CD4-positive, alpha-beta memory T cell (primary cell): Measurements from ENCODE around the gene ANAPC5. TPM values are rescaled to one million over a fixed set of nuclear protein-coding genes. Genes with fewer than 3 reads are reported as not detected.
"Not testable (repeated sequence)": the region's sequence is repeated elsewhere in the genome, so short reads cannot be mapped to it uniquely, and the experiment has no call there.

ENCODE experiments used
- CTCF ChIA-PET: fragments of 350-600 bp; sonication (Branson Sonifier 250); formaldehyde crosslinking; loops from one replicate; lab custom pipeline; 2021; ENCODE audit warnings: inconsistent platforms; ENCODE audit not compliant: partially characterized antibody; lab: Charles Lee
- POLR2A ChIA-PET: fragments of 350-600 bp; sonication (Branson Sonifier 250); formaldehyde crosslinking; loops from one replicate; lab custom pipeline; 2021; ENCODE audit not compliant: partially characterized antibody; lab: Charles Lee
- DNase-seq, 5 donors: peaks; one replicate each; pipeline versions ENCODE4 v3.0.0 to v3.0.0-alpha.2; 2020 to 2022; ENCODE audit warnings: mixed read lengths in 1 of 5
- H3K27ac ChIP-seq: one replicate; pipeline ENCODE4 v1.7.0; 2013; ENCODE audit warnings: low read depth, low read length
- H3K27me3 ChIP-seq: 2 replicates; pipeline ENCODE4 v1.7.0; 2013; ENCODE audit warnings: mild to moderate bottlenecking, low read length, moderate library complexity; ENCODE audit not compliant: insufficient read depth
- H3K36me3 ChIP-seq: 2 replicates; pipeline ENCODE4 v1.7.0; 2013; ENCODE audit warnings: mild to moderate bottlenecking, low read length, moderate library complexity; ENCODE audit not compliant: insufficient read depth
- H3K4me1 ChIP-seq: 2 replicates; pipeline ENCODE4 v1.7.0; 2013; ENCODE audit warnings: mild to moderate bottlenecking, low read length, moderate library complexity; ENCODE audit not compliant: insufficient read depth
- H3K4me3 ChIP-seq, 2 donors: one replicate each; pipeline ENCODE4 v1.7.0; 2013; ENCODE audit warnings: low read length in 2 of 2, mild to moderate bottlenecking in 1 of 2
- H3K9me3 ChIP-seq, 2 donors: one replicate each; pipeline ENCODE4 v1.7.0; 2013; ENCODE audit warnings: low read length in 2 of 2, control low read depth in 1 of 2; ENCODE audit not compliant: control insufficient read depth in 1 of 2
- H3K27ac Mint-ChIP-seq, 7 donors: one replicate each; pipeline ENCODE4 v1.8.0; 2020 to 2021; ENCODE audit warnings: mixed read lengths in 7 of 7, mild to moderate bottlenecking in 6 of 7, inconsistent platforms in 3 of 7, moderate library complexity in 3 of 7
- H3K27me3 Mint-ChIP-seq, 2 donors: one replicate each; pipeline ENCODE4 v1.8.0; 2020 to 2021; ENCODE audit warnings: mixed read lengths in 2 of 2
- H3K36me3 Mint-ChIP-seq, 2 donors: one replicate each; pipeline ENCODE4 v1.8.0; 2020 to 2021; ENCODE audit warnings: mixed read lengths in 2 of 2, inconsistent platforms in 1 of 2, mild to moderate bottlenecking in 1 of 2
- H3K4me1 Mint-ChIP-seq, 4 donors: one replicate each; pipeline ENCODE4 v1.8.0; 2020 to 2021; ENCODE audit warnings: mixed read lengths in 4 of 4, mild to moderate bottlenecking in 1 of 4
- H3K4me3 Mint-ChIP-seq, 8 donors: one replicate each; pipeline ENCODE4 v1.8.0; 2020 to 2021; ENCODE audit warnings: mixed read lengths in 8 of 8, mild to moderate bottlenecking in 7 of 8, moderate library complexity in 6 of 8, inconsistent platforms in 3 of 8
- H3K9me3 Mint-ChIP-seq, 8 donors: one replicate each; pipeline ENCODE4 v1.8.0; 2020 to 2021; ENCODE audit warnings: mixed read lengths in 8 of 8, mild to moderate bottlenecking in 5 of 8, inconsistent platforms in 3 of 8, moderate library complexity in 1 of 8
- intact Hi-C: fragments of 100-400 bp; cut with micrococcal nuclease; formaldehyde crosslinking; loops from one replicate; pipeline ENCODE4 v1.15.1; 2023
- polyA plus RNA-seq, 2 donors: library from polyadenylated mRNA; unstranded; fragments of 300-500 nt; fragmentation: Illumina TruSeq; gene quantifications; one replicate each; pipeline ENCODE4 v1.2.3, GENCODE V29; 2021
- total RNA-seq, 2 experiments: library from RNA; stranded (reverse); gene quantifications; one replicate each; pipeline ENCODE4 v1.2.3, GENCODE V29; 2021

ANAPC5 gene
- total and polyA plus RNA-seq, 4 experiments from 2014 or later = 142 to 231 (median 143) TPM

DNA sequence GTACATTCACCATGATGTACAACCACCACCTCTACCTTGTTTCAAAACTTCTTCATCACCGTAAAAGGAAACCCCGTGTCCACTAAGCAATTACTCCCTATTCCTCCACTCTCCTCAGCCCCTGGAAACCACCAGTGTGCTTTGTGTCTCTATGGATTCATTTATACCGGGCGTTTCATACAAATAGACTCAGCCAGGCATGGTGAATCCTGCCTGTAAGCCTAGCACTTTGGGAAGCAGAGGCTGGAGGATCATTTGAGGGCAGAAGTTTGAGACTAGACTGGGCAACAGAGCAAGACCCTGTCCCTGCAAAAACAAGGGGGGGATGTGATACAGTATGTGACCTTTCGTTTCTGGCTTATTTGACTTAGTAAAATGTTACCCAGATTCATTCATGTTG is 26.5 kb upstream of the ANAPC5 start:
- intact Hi-C loops = no loop called here
- no peak overlapping the region for H3K27ac Mint-ChIP-seq
- Histone ChIP-seq H3K27ac (no peak overlapping the region), H3K9me3 (no peaks in the 10 kb centered on the region), H3K4me1 (no peaks in the 10 kb centered on the region), H3K36me3 (no peaks in the 10 kb centered on the region), H3K4me3 (no peak overlapping the region), H3K27me3 (no peaks in the 10 kb centered on the region)
- DNase-seq = no peak
- no peaks in the 10 kb centered on the region for H3K4me1 Mint-ChIP-seq
- ChIA-PET CTCF (no interaction called here), POLR2A (no interaction called here)
- peaks cover 0 to 3% of the 10 kb centered on the region in 2 donors for H3K27me3 Mint-ChIP-seq
- H3K9me3 Mint-ChIP-seq = no peaks in the 10 kb centered on the region
- no peaks in the 10 kb centered on the region for H3K36me3 Mint-ChIP-seq
- H3K4me3 Mint-ChIP-seq = no peak overlapping the region

DNA sequence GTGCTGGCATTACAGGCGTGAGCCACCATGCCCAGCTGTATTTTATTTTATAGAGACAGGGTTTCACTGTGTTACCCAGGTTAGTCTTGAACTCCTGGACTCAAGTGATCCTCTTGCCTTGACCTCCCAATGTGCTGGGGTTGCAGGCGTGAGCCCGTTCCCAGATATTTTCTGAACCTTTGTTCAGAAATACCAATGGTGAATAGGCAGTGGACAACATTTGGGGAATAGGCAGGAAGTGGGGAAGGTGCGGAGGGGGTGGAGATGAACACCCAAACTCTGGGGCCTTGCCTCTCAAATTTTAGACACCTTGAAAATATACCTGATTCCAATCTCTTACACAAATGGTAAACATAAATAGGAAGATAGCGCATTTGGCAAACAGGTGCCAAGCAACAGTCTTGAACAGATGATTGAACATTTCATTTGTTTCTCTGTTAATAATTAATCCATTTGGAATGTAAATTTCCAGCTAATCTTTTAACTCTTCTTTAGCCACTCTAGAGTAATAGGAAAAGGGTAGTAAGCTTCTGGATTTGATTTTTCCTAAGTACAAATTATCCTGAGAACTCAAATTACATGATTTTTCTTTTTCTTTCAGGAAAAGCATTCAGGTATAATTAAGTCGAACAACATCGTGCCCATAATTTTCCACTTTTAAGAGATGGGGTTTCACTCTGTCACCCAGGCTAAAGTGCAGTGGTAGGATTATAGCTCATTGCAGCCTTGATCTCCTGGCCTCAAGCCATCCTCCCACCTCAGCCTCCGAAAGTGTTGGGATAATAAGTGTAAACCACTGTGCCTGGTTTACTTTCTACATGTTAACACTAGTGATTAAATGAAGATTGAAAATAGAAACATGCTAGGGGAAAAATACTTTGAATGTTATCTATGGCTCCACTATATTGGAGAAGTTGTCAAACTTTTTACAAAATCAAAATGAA is 24.8 kb upstream of the ANAPC5 start:
- DNase-seq = no peak
- Histone ChIP-seq H3K9me3 (no peaks in the 10 kb centered on the region), H3K4me3 (no peak overlapping the region), H3K27ac (no peak overlapping the region), H3K36me3 (no peaks in the 10 kb centered on the region), H3K4me1 (no peaks in the 10 kb centered on the region), H3K27me3 (no peaks in the 10 kb centered on the region)
- no peaks in the 10 kb centered on the region for H3K36me3 Mint-ChIP-seq
- ChIA-PET CTCF (interaction anchor here (0.6 kb wide), 1 partner anchor 10 kb away, joined by 3 read pairs; no protein-coding TSS in a partner anchor), POLR2A (no interaction called here)
- peaks cover 0 to 1% (median 0%) of the 10 kb centered on the region in 8 donors for H3K9me3 Mint-ChIP-seq
- no peak overlapping the region for H3K4me3 Mint-ChIP-seq
- H3K27me3 Mint-ChIP-seq = peaks cover 0 to 3% of the 10 kb centered on the region in 2 donors
- no peak overlapping the region for H3K27ac Mint-ChIP-seq
- no peaks in the 10 kb centered on the region for H3K4me1 Mint-ChIP-seq
- intact Hi-C loops = no loop called here

GRCh38 chr12:121374945-121375584 is 22.9 kb upstream of the ANAPC5 start:
- DNase-seq, H3K4me1 ChIP-seq, H3K27ac ChIP-seq, H3K9me3 ChIP-seq, H3K27me3 Mint-ChIP-seq, intact Hi-C loops, H3K4me3 Mint-ChIP-seq, H3K36me3 Mint-ChIP-seq, H3K9me3 Mint-ChIP-seq, H3K36me3 ChIP-seq, H3K4me1 Mint-ChIP-seq, POLR2A ChIA-PET, H3K27me3 ChIP-seq, H3K4me3 ChIP-seq, H3K27ac Mint-ChIP-seq: not testable (repeated sequence)
- CTCF ChIA-PET = interaction anchor here (1.1 kb wide), 1 partner anchor 68 kb away, joined by 4 read pairs; no protein-coding TSS in a partner anchor

GRCh38 chr12:121374336-121374735 is 22.1 kb upstream of the ANAPC5 start:
- H3K9me3 Mint-ChIP-seq, POLR2A ChIA-PET, H3K4me1 ChIP-seq, H3K27ac ChIP-seq, DNase-seq, H3K27ac Mint-ChIP-seq, H3K36me3 ChIP-seq, H3K4me3 Mint-ChIP-seq, H3K27me3 Mint-ChIP-seq, H3K4me3 ChIP-seq, CTCF ChIA-PET, intact Hi-C loops, H3K27me3 ChIP-seq, H3K9me3 ChIP-seq, H3K36me3 Mint-ChIP-seq, H3K4me1 Mint-ChIP-seq: not testable (repeated sequence)

DNA sequence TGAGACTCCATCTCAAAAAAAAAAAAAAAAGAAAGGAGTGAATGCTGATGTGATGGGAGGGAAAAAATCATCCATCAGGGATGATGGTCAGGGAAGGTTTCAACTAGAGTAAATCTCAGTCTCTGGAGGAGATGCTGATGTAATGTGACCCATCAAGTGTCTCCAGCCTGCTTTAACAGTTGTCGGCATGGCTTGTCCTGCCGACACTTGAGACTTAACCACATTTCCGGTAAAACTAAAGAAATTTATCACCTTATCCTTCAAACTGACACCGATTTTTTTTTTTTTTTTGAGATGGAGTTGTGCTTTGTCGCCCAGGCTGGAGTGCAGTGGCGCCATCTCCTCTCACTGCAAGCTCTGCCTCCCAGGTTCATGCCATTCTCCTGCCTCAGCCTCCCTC is 21.5 kb upstream of the ANAPC5 start:
- Mint-ChIP-seq H3K27ac (no peak overlapping the region), H3K4me1 (no peaks in the 10 kb centered on the region), H3K4me3 (no peak overlapping the region), H3K9me3 (peaks cover 0 to 1% (median 0%) of the 10 kb centered on the region in 8 donors), H3K36me3 (no peaks in the 10 kb centered on the region), H3K27me3 (peaks cover 0 to 3% of the 10 kb centered on the region in 2 donors)
- intact Hi-C loops = no loop called here
- POLR2A ChIA-PET = no interaction called here
- DNase-seq = no peak
- Histone ChIP-seq H3K4me3 (no peak overlapping the region), H3K9me3 (no peaks in the 10 kb centered on the region), H3K27ac (no peak overlapping the region), H3K36me3 (no peaks in the 10 kb centered on the region), H3K4me1 (no peaks in the 10 kb centered on the region), H3K27me3 (no peaks in the 10 kb centered on the region)
- CTCF ChIA-PET = interaction anchor here (1.1 kb wide), 1 partner anchor 125 kb away, joined by 3 read pairs; no protein-coding TSS in a partner anchor

GRCh38 chr12:121371404-121371803 is 19.2 kb upstream of the ANAPC5 start:
- no peaks in the 10 kb centered on the region for H3K36me3 ChIP-seq
- no peaks in the 10 kb centered on the region for H3K36me3 Mint-ChIP-seq
- H3K4me1 Mint-ChIP-seq = no peaks in the 10 kb centered on the region
- H3K27me3 ChIP-seq = no peaks in the 10 kb centered on the region
- H3K4me3 Mint-ChIP-seq = no peak overlapping the region
- CTCF ChIA-PET = no interaction called here
- H3K9me3 Mint-ChIP-seq = peaks cover 0 to 1% (median 0%) of the 10 kb centered on the region in 8 donors
- H3K4me3 ChIP-seq = no peak overlapping the region
- H3K9me3 ChIP-seq = no peaks in the 10 kb centered on the region
- DNase-seq = no peak
- no peaks in the 10 kb centered on the region for H3K27me3 Mint-ChIP-seq
- intact Hi-C loops = no loop called here
- no peaks in the 10 kb centered on the region for H3K4me1 ChIP-seq
- no peak overlapping the region for H3K27ac ChIP-seq
- no peak overlapping the region for H3K27ac Mint-ChIP-seq
- POLR2A ChIA-PET = interaction anchor here (1.0 kb wide), 1 partner anchor 19 kb away, joined by 3 read pairs; no protein-coding TSS in a partner anchor

DNA sequence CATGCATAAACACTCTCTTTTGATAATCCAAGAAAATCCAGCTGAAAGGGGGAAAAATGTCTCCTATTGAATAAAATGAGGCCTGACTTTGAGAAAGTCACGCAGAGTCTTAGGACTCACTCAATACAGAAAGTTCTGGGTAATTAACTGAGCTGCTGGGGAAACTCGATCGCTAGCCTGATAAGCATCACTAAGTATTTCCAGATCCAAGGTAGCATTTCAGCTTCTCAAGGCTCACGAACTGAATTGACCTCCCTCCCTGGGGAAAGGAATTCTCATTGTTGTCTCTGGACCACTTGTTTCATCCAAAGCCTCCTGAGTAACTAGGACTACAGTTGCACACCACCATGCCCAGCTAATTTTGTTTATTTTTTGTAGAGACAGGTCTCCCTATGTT is 13.8 kb upstream of the ANAPC5 start:
- H3K4me1 ChIP-seq = no peaks in the 10 kb centered on the region
- H3K9me3 ChIP-seq = no peaks in the 10 kb centered on the region
- no peaks in the 10 kb centered on the region for H3K9me3 Mint-ChIP-seq
- DNase-seq = no peak
- intact Hi-C loops = no loop called here
- no peaks in the 10 kb centered on the region for H3K36me3 ChIP-seq
- POLR2A ChIA-PET = no interaction called here
- H3K4me1 Mint-ChIP-seq = no peaks in the 10 kb centered on the region
- H3K27me3 Mint-ChIP-seq = peaks cover 11 to 19% of the 10 kb centered on the region in 2 donors
- H3K4me3 ChIP-seq = no peak overlapping the region
- H3K27me3 ChIP-seq = no peaks in the 10 kb centered on the region
- CTCF ChIA-PET = no interaction called here
- H3K4me3 Mint-ChIP-seq = no peak overlapping the region
- H3K27ac Mint-ChIP-seq = peak overlapping the region in 1 of 7 donors; percentile 22
- no peak overlapping the region for H3K27ac ChIP-seq
- no peaks in the 10 kb centered on the region for H3K36me3 Mint-ChIP-seq
